ENCODE measurements around the gene RANBP17.
"Not testable (repeated sequence)": the region's sequence is repeated elsewhere in the genome, so short reads cannot be mapped to it uniquely, and the experiment has no call there.

The RANBP17 gene

GRCh38 chr5:170870390-170870789, 8.6 kb downstream of the RANBP17 start:
- DNase-seq, result not testable (repeated sequence)

GRCh38 chr5:170874017-170874416, 12.2 kb downstream of the RANBP17 start:
- no peak for DNase-seq

- DNase-seq, result no peak
These were observed 14.0 kb downstream of the RANBP17 start for GRCh38 chr5:170875811-170876210.

- no peak for DNase-seq
These were observed 18.3 kb downstream of the RANBP17 start for GRCh38 chr5:170880084-170880483.

- DNase-seq, result no peak
These were observed 20.5 kb downstream of the RANBP17 start for GRCh38 chr5:170882345-170882744.

GRCh38 chr5:170885256-170885655, 23.4 kb downstream of the RANBP17 start:
- DNase-seq, result no peak

GRCh38 chr5:170885809-170886208, 24.0 kb downstream of the RANBP17 start:
- no peak for DNase-seq

GRCh38 chr5:170886210-170886894, 24.5 kb downstream of the RANBP17 start:
- no peak for DNase-seq

- no peak for DNase-seq
These were observed 30.4 kb downstream of the RANBP17 start for GRCh38 chr5:170892196-170892595.

- no peak for DNase-seq
These were observed 32.8 kb downstream of the RANBP17 start for GRCh38 chr5:170894665-170895064.

GRCh38 chr5:170896779-170897178, 35.0 kb downstream of the RANBP17 start:
- DNase-seq, result no peak

- no peak for DNase-seq
These were observed 41.3 kb downstream of the RANBP17 start for GRCh38 chr5:170903075-170903474.

GRCh38 chr5:170907758-170908157, 45.9 kb downstream of the RANBP17 start:
- DNase-seq, result no peak

- DNase-seq, result no peak
These were observed 51.8 kb downstream of the RANBP17 start for GRCh38 chr5:170913573-170913972.

GRCh38 chr5:170917113-170917512, 55.3 kb downstream of the RANBP17 start:
- DNase-seq, result no peak

- DNase-seq, result no peak
These were observed 58.4 kb downstream of the RANBP17 start for GRCh38 chr5:170920196-170920595.

- not testable (repeated sequence) for DNase-seq
These were observed 60.5 kb downstream of the RANBP17 start for GRCh38 chr5:170922331-170922730.

- DNase-seq, result no peak
These were observed 62.2 kb downstream of the RANBP17 start for GRCh38 chr5:170923910-170924620.

- DNase-seq, result not testable (repeated sequence)
These were observed 73.9 kb downstream of the RANBP17 start for GRCh38 chr5:170935534-170936218.

GRCh38 chr5:170937072-170937471, 75.3 kb downstream of the RANBP17 start:
- DNase-seq, result no peak

GRCh38 chr5:170937914-170938313, 76.1 kb downstream of the RANBP17 start:
- no peak for DNase-seq

- DNase-seq, result no peak
These were observed 77.4 kb downstream of the RANBP17 start for GRCh38 chr5:170939178-170939577.

- no peak for DNase-seq
These were observed 80.0 kb downstream of the RANBP17 start for GRCh38 chr5:170941788-170942187.

GRCh38 chr5:170945275-170945674, 83.5 kb downstream of the RANBP17 start:
- no peak for DNase-seq

All from KG1 (cell line).